Adipose tissue (tissue), 3 donors: ENCODE measurements around the gene ELMOD3. TPM values are rescaled to one million over a fixed set of nuclear protein-coding genes. Genes with fewer than 3 reads are reported as not detected.
"Not testable (repeated sequence)": the region's sequence is repeated elsewhere in the genome, so short reads cannot be mapped to it uniquely, and the experiment has no call there.

Source experiments
- H3K27ac ChIP-seq: one replicate; pipeline ENCODE4 v1.5.1; 2013; ENCODE audit warnings: low read depth, low read length
- WGBS, 3 donors: extraction: QIAGEN DNeasy Blood & Tissue Kit; methylation state at CpG; one replicate each; pipeline ENCODE4 v1.1.7; 2013; 5-methylcytosine and 5-hydroxymethylcytosine counted together
- polyA plus RNA-seq, 3 donors: library from polyadenylated mRNA; stranded (reverse); fragments of 200-250 nt; gene quantifications; one replicate each; pipeline ENCODE4 v1.2.3, GENCODE V29; 2013
- donor health status: healthy with polysubstance abuse.
- donor health status: Bipolar disorder and iron deficiency.
- donor health status: healthy.

Gene ELMOD3
- polyA plus RNA-seq, 3 donors, result 26.7 to 135 (median 27.1) TPM

- no peak overlapping the region for H3K27ac ChIP-seq
- WGBS, 3 donors, result 84 to 93% (median 85%) methylated on average over 10 of the region's 10 CpGs
These were observed 77.1 kb downstream of the ELMOD3 start for GRCh38 chr2:85431570-85432205.

- no peak overlapping the region for H3K27ac ChIP-seq
These were observed 79.0 kb downstream of the ELMOD3 start for GRCh38 chr2:85433511-85434089.

GRCh38 chr2:85434696-85435095 is 80.1 kb downstream of the ELMOD3 start:
- WGBS, 3 donors, result 57 to 83% (median 60%) methylated on average over 8 of the region's 8 CpGs
- H3K27ac ChIP-seq, result no peak overlapping the region

More at GRCh38 chr2:85433511-85434089, 79.0 kb downstream of the ELMOD3 start:
- 49 to 55% (median 49%) methylated on average over 6 of the region's 6 CpGs for WGBS, 3 donors

GRCh38 chr2:85435220-85435958 is 80.8 kb downstream of the ELMOD3 start:
- WGBS, 3 donors, result 89 to 92% (median 90%) methylated on average over 21 of the region's 21 CpGs
- H3K27ac ChIP-seq, result peak overlapping the region; percentile 9

- H3K27ac ChIP-seq, result no peak overlapping the region
- 85 to 91% (median 87%) methylated on average over 16 of the region's 16 CpGs for WGBS, 3 donors
These were observed 81.6 kb downstream of the ELMOD3 start for GRCh38 chr2:85435981-85436835.

- 60 to 79% (median 63%) methylated on average over 10 of the region's 10 CpGs for whole genome bisulfite sequencing, 3 donors
- peak overlapping the region; percentile 86 for H3K27ac ChIP-seq
These were observed 82.4 kb downstream of the ELMOD3 start for GRCh38 chr2:85436836-85437487.

- WGBS, 3 donors, result 2 to 9% (median 3%) methylated on average over 47 to 64 of the region's 64 CpGs
- peak overlapping the region; percentile 86 for H3K27ac ChIP-seq
These were observed 83.1 kb downstream of the ELMOD3 start for GRCh38 chr2:85437488-85438200.

GRCh38 chr2:85438201-85439024 is 83.8 kb downstream of the ELMOD3 start:
- H3K27ac ChIP-seq, result peak overlapping the region; percentile 86
- WGBS, 3 donors, result 32 to 67% (median 36%) methylated on average over 17 to 19 of the region's 19 CpGs

- H3K27ac ChIP-seq, result peak overlapping the region; percentile 86
- whole genome bisulfite sequencing, 3 donors, result 61 to 91% (median 88%) methylated on average over 6 of the region's 6 CpGs
These were observed 84.5 kb downstream of the ELMOD3 start for GRCh38 chr2:85439025-85439472.

GRCh38 chr2:85439569-85439968 is 85.0 kb downstream of the ELMOD3 start:
- H3K27ac ChIP-seq, result not testable (repeated sequence)
- WGBS, 3 donors, result 94 to 99% (median 96%) methylated on average over 9 of the region's 9 CpGs

GRCh38 chr2:85439986-85440385 is 85.4 kb downstream of the ELMOD3 start:
- WGBS, 3 donors, result 90 to 92% (median 90%) methylated on average over 7 of the region's 7 CpGs
- H3K27ac ChIP-seq, result no peak overlapping the region

GRCh38 chr2:85440729-85441128 is 86.2 kb downstream of the ELMOD3 start:
- H3K27ac ChIP-seq, result no peak overlapping the region
- 90 to 98% (median 94%) methylated on average over 5 of the region's 5 CpGs for WGBS, 3 donors

Other genes with a start within 250 kb of the ELMOD3 start
- 10 to 100 TPM in 2 of 3 donors, 1 to 10 TPM in 1; 2.4 to 22.3 (median 16.5) TPM for gene TCF7L1, start 221.4 kb upstream of the ELMOD3 start, polyA plus RNA-seq
- 10 to 100 TPM; 25.9 to 54.4 (median 28.4) TPM for gene TGOLN2, start 26.8 kb upstream of the ELMOD3 start, polyA plus RNA-seq
- 100 to 1,000 TPM in 2 of 3 donors, 10 to 100 TPM in 1; 66.7 to 439 (median 121) TPM for gene RETSAT, start 241 bp upstream of the ELMOD3 start, polyA plus RNA-seq
- gene CAPG, start 55.6 kb downstream of the ELMOD3 start, polyA plus RNA-seq, result 100 to 1,000 TPM in 1 of 3 donors, 10 to 100 TPM in 2; 22.2 to 129 (median 76.7) TPM
- gene SH2D6, start 63.9 kb downstream of the ELMOD3 start, polyA plus RNA-seq, result under 1 TPM in 2 of 3 donors, not detected in 1; 0.40 to 0.89 TPM
- gene MAT2A, start 184.4 kb downstream of the ELMOD3 start, polyA plus RNA-seq, result 100 to 1,000 TPM; 139 to 362 (median 309) TPM
- 10 to 100 TPM in 2 of 3 donors, 1 to 10 TPM in 1; 9.0 to 31.3 (median 25.5) TPM for gene GGCX, start 206.7 kb downstream of the ELMOD3 start, polyA plus RNA-seq
- gene VAMP8, start 222.8 kb downstream of the ELMOD3 start, polyA plus RNA-seq, result 100 to 1,000 TPM in 2 of 3 donors, 10 to 100 TPM in 1; 67.7 to 151 (median 138) TPM
- 100 to 1,000 TPM in 2 of 3 donors, 10 to 100 TPM in 1; 38.7 to 292 (median 145) TPM for gene VAMP5, start 229.7 kb downstream of the ELMOD3 start, polyA plus RNA-seq
- gene RNF181, start 241.0 kb downstream of the ELMOD3 start, polyA plus RNA-seq, result 100 to 1,000 TPM; 177 to 184 (median 177) TPM
- 10 to 100 TPM; 23.5 to 30.3 (median 28.4) TPM for gene TMEM150A, start 247.9 kb downstream of the ELMOD3 start, polyA plus RNA-seq